HEK293 (cell line): Measurements from ENCODE around the gene REC8.

Source experiments
- SETDB1 ChIP-seq: IDR thresholded peaks from one replicate; pipeline ENCODE4 v1.6.1; 2017; ENCODE audit warnings: mild to moderate bottlenecking, low read length, moderate library complexity, mixed read lengths; ENCODE audit not compliant: insufficient read length
- TCF7L2 ChIP-seq: IDR thresholded peaks from 2 replicates; pipeline ENCODE4 v1.6.1; 2011; ENCODE audit warnings: low read depth, mild to moderate bottlenecking, inconsistent platforms, low read length, moderate library complexity, borderline replicate concordance
- ZNF133 ChIP-seq: fragments of 450-650 bp; formaldehyde crosslinking; IDR thresholded peaks from 2 replicates; pipeline ENCODE4 v1.5.1; 2016; ENCODE audit warnings: missing biosample characterization, missing genetic modification characterization
- ZNF366 ChIP-seq: fragments of 450-650 bp; formaldehyde crosslinking; conservative IDR thresholded peaks from 2 replicates; pipeline ENCODE4 v1.5.1; 2016; ENCODE audit warnings: missing biosample characterization, missing genetic modification characterization
- ZNF561 ChIP-seq: fragments of 450-650 bp; IDR thresholded peaks from 2 replicates; pipeline ENCODE4 v1.5.1; 2018; ENCODE audit warnings: missing biosample characterization, missing genetic modification characterization, borderline replicate concordance
- ZNF670 ChIP-seq: fragments of 450-650 bp; formaldehyde crosslinking; IDR thresholded peaks from 2 replicates; pipeline ENCODE4 v1.5.1; 2016; ENCODE audit warnings: missing biosample characterization, missing genetic modification characterization, low read depth
- ZNF707 ChIP-seq: fragments of 450-650 bp; formaldehyde crosslinking; IDR thresholded peaks from 2 replicates; pipeline ENCODE4 v1.5.1; 2016; ENCODE audit warnings: missing biosample characterization, missing genetic modification characterization
- TF ChIP-seq, protein P1 (sequence below): fragments of 450-650 bp; formaldehyde crosslinking; IDR thresholded peaks from 2 replicates; pipeline ENCODE4 v1.5.1; 2016; ENCODE audit warnings: missing biosample characterization, missing genetic modification characterization
- TF ChIP-seq, protein P2 (sequence below): fragments of 450-650 bp; formaldehyde crosslinking; IDR thresholded peaks from 2 replicates; pipeline ENCODE4 v1.5.1; 2016; ENCODE audit warnings: missing biosample characterization, missing genetic modification characterization
- TF ChIP-seq, protein P3 (sequence below): fragments of 450-650 bp; formaldehyde crosslinking; IDR thresholded peaks from 2 replicates; pipeline ENCODE4 v1.5.1; 2017; ENCODE audit warnings: missing biosample characterization, missing genetic modification characterization
- TF ChIP-seq, protein P4 (sequence below): fragments of 450-650 bp; formaldehyde crosslinking; IDR thresholded peaks from 2 replicates; pipeline ENCODE4 v1.5.1; 2016; ENCODE audit warnings: missing biosample characterization, missing genetic modification characterization
- TF ChIP-seq, protein P5 (sequence below): sonication (generic); formaldehyde crosslinking; IDR thresholded peaks from 2 replicates; pipeline ENCODE4 v1.8.1; 2022; ENCODE audit warnings: mild to moderate bottlenecking, moderate library complexity, missing genetic modification reagents
- TF ChIP-seq, protein P6 (sequence below): fragments of 450-650 bp; formaldehyde crosslinking; IDR thresholded peaks from 2 replicates; pipeline ENCODE4 v1.5.1; 2016; ENCODE audit warnings: missing biosample characterization, missing genetic modification characterization
- TF ChIP-seq, protein P7 (sequence below): fragments of 450-650 bp; formaldehyde crosslinking; IDR thresholded peaks from 2 replicates; pipeline ENCODE4 v1.5.1; 2016; ENCODE audit warnings: missing biosample characterization, missing genetic modification characterization
- TF ChIP-seq, protein P8 (sequence below): fragments of 450-650 bp; formaldehyde crosslinking; conservative IDR thresholded peaks from 2 replicates; pipeline ENCODE4 v1.5.1; 2016; ENCODE audit warnings: low read depth, missing biosample characterization, missing genetic modification characterization
- TF ChIP-seq, protein P9 (sequence below): fragments of 450-650 bp; formaldehyde crosslinking; IDR thresholded peaks from 2 replicates; pipeline ENCODE4 v1.5.1; 2016; ENCODE audit warnings: missing biosample characterization, missing genetic modification characterization
- TF ChIP-seq, protein P10 (sequence below): fragments of 450-650 bp; formaldehyde crosslinking; IDR thresholded peaks from 2 replicates; pipeline ENCODE4 v1.5.1; 2016; ENCODE audit warnings: missing biosample characterization, missing genetic modification characterization

The REC8 gene

DNA sequence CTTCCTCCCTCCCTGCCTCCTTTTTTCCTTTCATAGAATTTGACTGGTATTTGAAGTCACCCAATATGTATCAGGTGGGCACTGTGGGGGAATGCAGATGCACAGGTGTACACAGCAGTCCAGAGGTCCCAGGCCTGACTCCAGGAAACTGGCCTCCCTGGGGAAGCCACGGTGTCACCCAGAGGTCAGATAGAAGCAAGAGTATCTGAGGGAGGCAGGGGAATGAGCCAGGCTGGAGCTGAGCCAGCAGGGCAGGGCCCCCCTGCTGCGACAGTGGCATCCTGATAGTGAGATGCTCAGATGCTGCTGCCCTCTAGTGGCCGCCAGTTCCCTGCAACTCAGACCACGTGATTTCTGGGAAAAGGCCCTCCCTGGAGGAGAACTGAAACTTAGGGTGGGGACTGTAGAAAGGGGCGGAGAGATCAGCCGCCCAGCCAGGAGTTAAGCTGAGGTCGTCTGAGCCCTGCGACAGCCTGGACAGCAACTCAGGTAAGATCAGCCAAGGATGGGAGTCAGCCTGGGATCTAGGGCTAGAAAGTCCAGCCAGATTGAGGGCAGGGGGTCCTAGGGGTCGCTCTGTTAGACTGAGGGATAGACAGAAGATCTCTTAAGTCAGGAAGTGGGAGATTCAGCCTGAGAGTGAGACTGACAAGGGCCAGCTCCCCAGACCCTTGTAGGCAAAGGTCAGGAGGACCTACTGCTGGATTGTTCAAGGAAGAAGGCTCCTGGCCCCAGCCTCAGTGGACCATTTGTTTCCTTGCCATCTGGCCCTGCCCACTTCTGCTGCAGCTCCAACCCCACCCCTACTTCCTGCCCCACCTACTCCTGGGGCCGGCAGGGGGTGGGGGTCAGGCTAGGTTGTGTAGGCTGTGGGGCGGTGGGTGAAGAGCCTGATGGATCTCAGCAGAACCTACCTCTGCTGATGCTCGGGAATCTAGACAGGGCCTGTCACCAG lies 10.8 kb upstream of the REC8 start, which contains the start of gene IRF9 (continued):
- TF ChIP-seq, protein P1, sequence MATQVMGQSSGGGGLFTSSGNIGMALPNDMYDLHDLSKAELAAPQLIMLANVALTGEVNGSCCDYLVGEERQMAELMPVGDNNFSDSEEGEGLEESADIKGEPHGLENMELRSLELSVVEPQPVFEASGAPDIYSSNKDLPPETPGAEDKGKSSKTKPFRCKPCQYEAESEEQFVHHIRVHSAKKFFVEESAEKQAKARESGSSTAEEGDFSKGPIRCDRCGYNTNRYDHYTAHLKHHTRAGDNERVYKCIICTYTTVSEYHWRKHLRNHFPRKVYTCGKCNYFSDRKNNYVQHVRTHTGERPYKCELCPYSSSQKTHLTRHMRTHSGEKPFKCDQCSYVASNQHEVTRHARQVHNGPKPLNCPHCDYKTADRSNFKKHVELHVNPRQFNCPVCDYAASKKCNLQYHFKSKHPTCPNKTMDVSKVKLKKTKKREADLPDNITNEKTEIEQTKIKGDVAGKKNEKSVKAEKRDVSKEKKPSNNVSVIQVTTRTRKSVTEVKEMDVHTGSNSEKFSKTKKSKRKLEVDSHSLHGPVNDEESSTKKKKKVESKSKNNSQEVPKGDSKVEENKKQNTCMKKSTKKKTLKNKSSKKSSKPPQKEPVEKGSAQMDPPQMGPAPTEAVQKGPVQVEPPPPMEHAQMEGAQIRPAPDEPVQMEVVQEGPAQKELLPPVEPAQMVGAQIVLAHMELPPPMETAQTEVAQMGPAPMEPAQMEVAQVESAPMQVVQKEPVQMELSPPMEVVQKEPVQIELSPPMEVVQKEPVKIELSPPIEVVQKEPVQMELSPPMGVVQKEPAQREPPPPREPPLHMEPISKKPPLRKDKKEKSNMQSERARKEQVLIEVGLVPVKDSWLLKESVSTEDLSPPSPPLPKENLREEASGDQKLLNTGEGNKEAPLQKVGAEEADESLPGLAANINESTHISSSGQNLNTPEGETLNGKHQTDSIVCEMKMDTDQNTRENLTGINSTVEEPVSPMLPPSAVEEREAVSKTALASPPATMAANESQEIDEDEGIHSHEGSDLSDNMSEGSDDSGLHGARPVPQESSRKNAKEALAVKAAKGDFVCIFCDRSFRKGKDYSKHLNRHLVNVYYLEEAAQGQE (tag by site-specific recombination): peak; percentile 66
- TF ChIP-seq, protein P2, sequence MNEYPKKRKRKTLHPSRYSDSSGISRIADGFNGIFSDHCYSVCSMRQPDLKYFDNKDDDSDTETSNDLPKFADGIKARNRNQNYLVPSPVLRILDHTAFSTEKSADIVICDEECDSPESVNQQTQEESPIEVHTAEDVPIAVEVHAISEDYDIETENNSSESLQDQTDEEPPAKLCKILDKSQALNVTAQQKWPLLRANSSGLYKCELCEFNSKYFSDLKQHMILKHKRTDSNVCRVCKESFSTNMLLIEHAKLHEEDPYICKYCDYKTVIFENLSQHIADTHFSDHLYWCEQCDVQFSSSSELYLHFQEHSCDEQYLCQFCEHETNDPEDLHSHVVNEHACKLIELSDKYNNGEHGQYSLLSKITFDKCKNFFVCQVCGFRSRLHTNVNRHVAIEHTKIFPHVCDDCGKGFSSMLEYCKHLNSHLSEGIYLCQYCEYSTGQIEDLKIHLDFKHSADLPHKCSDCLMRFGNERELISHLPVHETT (tag by site-specific recombination): peak; percentile 79; the same call in 1 of the 2 replicates
- TF ChIP-seq ZNF133 (tag by site-specific recombination): no peak
- TF ChIP-seq, protein P3, sequence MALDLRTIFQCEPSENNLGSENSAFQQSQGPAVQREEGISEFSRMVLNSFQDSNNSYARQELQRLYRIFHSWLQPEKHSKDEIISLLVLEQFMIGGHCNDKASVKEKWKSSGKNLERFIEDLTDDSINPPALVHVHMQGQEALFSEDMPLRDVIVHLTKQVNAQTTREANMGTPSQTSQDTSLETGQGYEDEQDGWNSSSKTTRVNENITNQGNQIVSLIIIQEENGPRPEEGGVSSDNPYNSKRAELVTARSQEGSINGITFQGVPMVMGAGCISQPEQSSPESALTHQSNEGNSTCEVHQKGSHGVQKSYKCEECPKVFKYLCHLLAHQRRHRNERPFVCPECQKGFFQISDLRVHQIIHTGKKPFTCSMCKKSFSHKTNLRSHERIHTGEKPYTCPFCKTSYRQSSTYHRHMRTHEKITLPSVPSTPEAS (tag by site-specific recombination): no peak
- no peak for TF ChIP-seq TCF7L2
- TF ChIP-seq, protein P4, sequence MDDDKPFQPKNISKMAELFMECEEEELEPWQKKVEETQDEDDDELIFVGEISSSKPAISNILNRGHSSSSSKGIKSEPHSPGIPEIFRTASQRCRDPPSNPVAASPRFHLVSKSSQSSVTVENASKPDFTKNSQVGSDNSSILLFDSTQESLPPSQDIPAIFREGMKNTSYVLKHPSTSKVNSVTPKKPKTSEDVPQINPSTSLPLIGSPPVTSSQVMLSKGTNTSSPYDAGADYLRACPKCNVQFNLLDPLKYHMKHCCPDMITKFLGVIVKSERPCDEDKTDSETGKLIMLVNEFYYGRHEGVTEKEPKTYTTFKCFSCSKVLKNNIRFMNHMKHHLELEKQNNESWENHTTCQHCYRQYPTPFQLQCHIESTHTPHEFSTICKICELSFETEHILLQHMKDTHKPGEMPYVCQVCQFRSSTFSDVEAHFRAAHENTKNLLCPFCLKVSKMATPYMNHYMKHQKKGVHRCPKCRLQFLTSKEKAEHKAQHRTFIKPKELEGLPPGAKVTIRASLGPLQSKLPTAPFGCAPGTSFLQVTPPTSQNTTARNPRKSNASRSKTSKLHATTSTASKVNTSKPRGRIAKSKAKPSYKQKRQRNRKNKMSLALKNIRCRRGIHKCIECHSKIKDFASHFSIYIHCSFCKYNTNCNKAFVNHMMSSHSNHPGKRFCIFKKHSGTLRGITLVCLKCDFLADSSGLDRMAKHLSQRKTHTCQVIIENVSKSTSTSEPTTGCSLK (tag by site-specific recombination): no peak
- TF ChIP-seq, protein P5, sequence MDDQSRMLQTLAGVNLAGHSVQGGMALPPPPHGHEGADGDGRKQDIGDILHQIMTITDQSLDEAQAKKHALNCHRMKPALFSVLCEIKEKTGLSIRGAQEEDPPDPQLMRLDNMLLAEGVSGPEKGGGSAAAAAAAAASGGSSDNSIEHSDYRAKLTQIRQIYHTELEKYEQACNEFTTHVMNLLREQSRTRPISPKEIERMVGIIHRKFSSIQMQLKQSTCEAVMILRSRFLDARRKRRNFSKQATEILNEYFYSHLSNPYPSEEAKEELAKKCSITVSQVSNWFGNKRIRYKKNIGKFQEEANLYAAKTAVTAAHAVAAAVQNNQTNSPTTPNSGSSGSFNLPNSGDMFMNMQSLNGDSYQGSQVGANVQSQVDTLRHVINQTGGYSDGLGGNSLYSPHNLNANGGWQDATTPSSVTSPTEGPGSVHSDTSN (CRISPR knock-in tag): no peak; the same call in 1 of the 2 replicates
- TF ChIP-seq ZNF707: no peak
- TF ChIP-seq, protein P6, sequence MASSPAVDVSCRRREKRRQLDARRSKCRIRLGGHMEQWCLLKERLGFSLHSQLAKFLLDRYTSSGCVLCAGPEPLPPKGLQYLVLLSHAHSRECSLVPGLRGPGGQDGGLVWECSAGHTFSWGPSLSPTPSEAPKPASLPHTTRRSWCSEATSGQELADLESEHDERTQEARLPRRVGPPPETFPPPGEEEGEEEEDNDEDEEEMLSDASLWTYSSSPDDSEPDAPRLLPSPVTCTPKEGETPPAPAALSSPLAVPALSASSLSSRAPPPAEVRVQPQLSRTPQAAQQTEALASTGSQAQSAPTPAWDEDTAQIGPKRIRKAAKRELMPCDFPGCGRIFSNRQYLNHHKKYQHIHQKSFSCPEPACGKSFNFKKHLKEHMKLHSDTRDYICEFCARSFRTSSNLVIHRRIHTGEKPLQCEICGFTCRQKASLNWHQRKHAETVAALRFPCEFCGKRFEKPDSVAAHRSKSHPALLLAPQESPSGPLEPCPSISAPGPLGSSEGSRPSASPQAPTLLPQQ (tag by site-specific recombination): peak; percentile 85
- TF ChIP-seq, protein P7, sequence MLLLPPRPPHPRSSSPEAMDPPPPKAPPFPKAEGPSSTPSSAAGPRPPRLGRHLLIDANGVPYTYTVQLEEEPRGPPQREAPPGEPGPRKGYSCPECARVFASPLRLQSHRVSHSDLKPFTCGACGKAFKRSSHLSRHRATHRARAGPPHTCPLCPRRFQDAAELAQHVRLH (tag by site-specific recombination): no peak
- TF ChIP-seq, protein P8, sequence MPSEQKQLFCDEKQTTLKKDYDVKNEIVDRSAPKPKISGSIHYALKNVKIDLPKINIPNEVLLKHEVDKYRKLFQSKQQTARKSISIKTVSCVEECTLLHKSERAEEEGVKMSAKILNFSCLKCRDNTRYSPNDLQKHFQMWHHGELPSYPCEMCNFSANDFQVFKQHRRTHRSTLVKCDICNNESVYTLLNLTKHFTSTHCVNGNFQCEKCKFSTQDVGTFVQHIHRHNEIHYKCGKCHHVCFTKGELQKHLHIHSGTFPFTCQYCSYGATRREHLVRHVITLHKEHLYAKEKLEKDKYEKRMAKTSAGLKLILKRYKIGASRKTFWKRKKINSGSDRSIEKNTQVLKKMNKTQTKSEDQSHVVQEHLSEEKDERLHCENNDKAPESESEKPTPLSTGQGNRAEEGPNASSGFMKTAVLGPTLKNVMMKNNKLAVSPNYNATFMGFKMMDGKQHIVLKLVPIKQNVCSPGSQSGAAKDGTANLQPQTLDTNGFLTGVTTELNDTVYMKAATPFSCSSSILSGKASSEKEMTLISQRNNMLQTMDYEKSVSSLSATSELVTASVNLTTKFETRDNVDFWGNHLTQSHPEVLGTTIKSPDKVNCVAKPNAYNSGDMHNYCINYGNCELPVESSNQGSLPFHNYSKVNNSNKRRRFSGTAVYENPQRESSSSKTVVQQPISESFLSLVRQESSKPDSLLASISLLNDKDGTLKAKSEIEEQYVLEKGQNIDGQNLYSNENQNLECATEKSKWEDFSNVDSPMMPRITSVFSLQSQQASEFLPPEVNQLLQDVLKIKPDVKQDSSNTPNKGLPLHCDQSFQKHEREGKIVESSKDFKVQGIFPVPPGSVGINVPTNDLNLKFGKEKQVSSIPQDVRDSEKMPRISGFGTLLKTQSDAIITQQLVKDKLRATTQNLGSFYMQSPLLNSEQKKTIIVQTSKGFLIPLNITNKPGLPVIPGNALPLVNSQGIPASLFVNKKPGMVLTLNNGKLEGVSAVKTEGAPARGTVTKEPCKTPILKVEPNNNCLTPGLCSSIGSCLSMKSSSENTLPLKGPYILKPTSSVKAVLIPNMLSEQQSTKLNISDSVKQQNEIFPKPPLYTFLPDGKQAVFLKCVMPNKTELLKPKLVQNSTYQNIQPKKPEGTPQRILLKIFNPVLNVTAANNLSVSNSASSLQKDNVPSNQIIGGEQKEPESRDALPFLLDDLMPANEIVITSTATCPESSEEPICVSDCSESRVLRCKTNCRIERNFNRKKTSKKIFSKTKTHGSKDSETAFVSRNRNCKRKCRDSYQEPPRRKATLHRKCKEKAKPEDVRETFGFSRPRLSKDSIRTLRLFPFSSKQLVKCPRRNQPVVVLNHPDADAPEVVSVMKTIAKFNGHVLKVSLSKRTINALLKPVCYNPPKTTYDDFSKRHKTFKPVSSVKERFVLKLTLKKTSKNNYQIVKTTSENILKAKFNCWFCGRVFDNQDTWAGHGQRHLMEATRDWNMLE (tag by site-specific recombination): no peak
- TF ChIP-seq SETDB1: no peak
- TF ChIP-seq, protein P9, sequence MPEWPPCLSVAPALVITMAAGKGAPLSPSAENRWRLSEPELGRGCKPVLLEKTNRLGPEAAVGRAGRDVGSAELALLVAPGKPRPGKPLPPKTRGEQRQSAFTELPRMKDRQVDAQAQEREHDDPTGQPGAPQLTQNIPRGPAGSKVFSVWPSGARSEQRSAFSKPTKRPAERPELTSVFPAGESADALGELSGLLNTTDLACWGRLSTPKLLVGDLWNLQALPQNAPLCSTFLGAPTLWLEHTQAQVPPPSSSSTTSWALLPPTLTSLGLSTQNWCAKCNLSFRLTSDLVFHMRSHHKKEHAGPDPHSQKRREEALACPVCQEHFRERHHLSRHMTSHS: no peak
- TF ChIP-seq ZNF670 (tag by site-specific recombination): no peak
- TF ChIP-seq ZNF366 (tag by site-specific recombination): peak; percentile 54
- TF ChIP-seq, protein P10, sequence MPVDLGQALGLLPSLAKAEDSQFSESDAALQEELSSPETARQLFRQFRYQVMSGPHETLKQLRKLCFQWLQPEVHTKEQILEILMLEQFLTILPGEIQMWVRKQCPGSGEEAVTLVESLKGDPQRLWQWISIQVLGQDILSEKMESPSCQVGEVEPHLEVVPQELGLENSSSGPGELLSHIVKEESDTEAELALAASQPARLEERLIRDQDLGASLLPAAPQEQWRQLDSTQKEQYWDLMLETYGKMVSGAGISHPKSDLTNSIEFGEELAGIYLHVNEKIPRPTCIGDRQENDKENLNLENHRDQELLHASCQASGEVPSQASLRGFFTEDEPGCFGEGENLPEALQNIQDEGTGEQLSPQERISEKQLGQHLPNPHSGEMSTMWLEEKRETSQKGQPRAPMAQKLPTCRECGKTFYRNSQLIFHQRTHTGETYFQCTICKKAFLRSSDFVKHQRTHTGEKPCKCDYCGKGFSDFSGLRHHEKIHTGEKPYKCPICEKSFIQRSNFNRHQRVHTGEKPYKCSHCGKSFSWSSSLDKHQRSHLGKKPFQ (tag by site-specific recombination): no peak
- peak; percentile 83; the same call in 1 of the 2 replicates for TF ChIP-seq ZNF561 (tag by site-specific recombination)
